Spleen (tissue), 11 donors: ENCODE data around the gene OLA1. TPM values are rescaled to one million over a fixed set of nuclear protein-coding genes. Genes with fewer than 3 reads are reported as not detected.
A peak's percentile ranks its signal among the peaks of the same experiment; 100 is the strongest.

Experiments used
- DNase-seq: peaks from one replicate; pipeline ENCODE4 v3.0.0-alpha.2; 2020
- H3K27ac ChIP-seq, 8 donors: fragments of 200-600 bp; sonication (generic) in 7 of 8; 1 replicate in 4 of 8; 2 replicates in 4 of 8; pipeline versions ENCODE4 v1.5.0 to v1.8.0; 2016 to 2021; ENCODE audit warnings: inconsistent platforms in 4 of 8, mild to moderate bottlenecking in 4 of 8, moderate library complexity in 1 of 8
- H3K27me3 ChIP-seq, 7 donors: fragments of 200-600 bp; sonication (generic) in 6 of 7; replicated peaks in 1 of 7; 1 replicate in 4 of 7; 2 replicates in 3 of 7; pipeline versions ENCODE4 v1.5.0 to v1.8.0; 2016 to 2021; ENCODE audit warnings: inconsistent platforms in 3 of 7, mild to moderate bottlenecking in 1 of 7
- H3K36me3 ChIP-seq, 6 donors: fragments of 200-600 bp; sonication (generic) in 5 of 6; 1 replicate in 4 of 6; 2 replicates in 2 of 6; pipeline versions ENCODE4 v1.5.0 to v1.8.0; 2016 to 2021; ENCODE audit warnings: inconsistent platforms in 2 of 6
- H3K4me1 ChIP-seq, 6 donors: fragments of 200-600 bp; sonication (generic) in 5 of 6; 1 replicate in 3 of 6; 2 replicates in 3 of 6; pipeline versions ENCODE4 v1.5.0 to v1.8.0; 2016 to 2021; ENCODE audit warnings: inconsistent platforms in 3 of 6
- H3K4me3 ChIP-seq, 8 donors: fragments of 200-600 bp; sonication (generic) in 7 of 8; 1 replicate in 4 of 8; 2 replicates in 4 of 8; pipeline versions ENCODE4 v1.5.0 to v1.8.0; 2016 to 2021; ENCODE audit warnings: inconsistent platforms in 4 of 8, mild to moderate bottlenecking in 4 of 8, moderate library complexity in 2 of 8
- H3K9me3 ChIP-seq, 8 donors: fragments of 200-600 bp; sonication (generic) in 7 of 8; 1 replicate in 4 of 8; 2 replicates in 4 of 8; pipeline versions ENCODE4 v1.5.0 to v1.8.0; 2016 to 2021; ENCODE audit warnings: inconsistent platforms in 4 of 8
- CTCF ChIP-seq, 11 experiments: fragments of 200-600 bp in 7 of 11; fragments of 450-650 bp in 4 of 11; sonication (generic) in 4 of 11; IDR thresholded peaks in 8 of 11; conservative IDR thresholded peaks in 3 of 11; 1 replicate in 7 of 11; 2 replicates in 4 of 11; pipeline versions ENCODE4 v1.4.0 to v1.8.0; 2016 to 2021; ENCODE audit warnings: antibody characterized with exemption in 11 of 11, inconsistent platforms in 4 of 11, mild to moderate bottlenecking in 1 of 11
- POLR2AphosphoS5 ChIP-seq, 3 donors: sonication (generic); formaldehyde crosslinking; IDR thresholded peaks; one replicate each; pipeline ENCODE4 v1.5.1; 2017; ENCODE audit warnings: antibody characterized with exemption in 3 of 3
- WGBS, 5 donors: extraction: QIAGEN DNeasy Blood & Tissue Kit in 3 of 5; methylation state at CpG; one replicate each; pipeline versions ENCODE4 v1.1.5 to v1.1.7; 2013 to 2018; 5-methylcytosine and 5-hydroxymethylcytosine counted together
- intact Hi-C: fragments of 100-400 bp; cut with DNase I; formaldehyde crosslinking; loops from one replicate; pipeline ENCODE4 v1.15.0; 2023; ENCODE audit warnings: low total_unique reads
- polyA plus RNA-seq, 3 donors: library from polyadenylated mRNA; stranded (reverse); fragments of 200-250 nt; gene quantifications; one replicate each; pipeline ENCODE4 v1.2.1, GENCODE V29; 2013
- small RNA-seq, 4 donors: library from RNA; depleted of rRNA; stranded (forward); fragments of <200 nt; gene quantifications; one replicate each; pipeline ENCODE3, GENCODE V24; 2016
- total RNA-seq, 7 donors: library from RNA; depleted of rRNA in 3 of 7; stranded (reverse); fragments of >200 nt in 3 of 7; fragmentation: NEBNext Ultra II Directional in 4 of 7; extraction: Animal tissue kit (Norgen Biotek cat#: 25700) in 4 of 7; gene quantifications; one replicate each; pipeline versions ENCODE4 v1.1.0 to v1.2.1, GENCODE V29; 2016 to 2021
- donor health status: healthy with polysubstance abuse.
- donor health status: DM: no; HTN: no; CAD: no; lungs with moderate emphysema.
- donor health status: DM: no; HTN: no; CAD: no.
- donor health status: Bipolar disorder and iron deficiency.
- donor health status: healthy.
- donor health status: DM: no; HTN: no; CAD: no.
- donor health status: DM: yes; HTN: yes; CAD: no.

The OLA1 gene
- total and polyA plus RNA-seq, 10 donors: 35.0 to 66.0 (median 42.0) TPM

- H3K27ac ChIP-seq: peak overlapping the region; percentile 19 to 95 (median 87)
- H3K4me1 ChIP-seq: peaks cover 0 to 77% (median 28%) of the 10 kb centered on the region in 6 donors
- no peaks in the 10 kb centered on the region for H3K9me3 ChIP-seq
- H3K4me3 ChIP-seq: peak overlapping the region in 1 of 8 donors; percentile 50
- no peaks in the 10 kb centered on the region for H3K36me3 ChIP-seq
- intact Hi-C loops: no loop called here
- WGBS, 5 donors: 50 to 72% (median 57%) methylated on average over 18 of the region's 18 CpGs
- DNase-seq: peak; percentile 86
- no peak for TF ChIP-seq CTCF (IDR thresholded peaks at IDR 0.05 in 8 of 11, conservative IDR thresholded peaks at IDR 0.05 in 3 of 11)
- peak; percentile 37 to 53 (median 44) for TF ChIP-seq POLR2AphosphoS5 (IDR thresholded peaks at IDR 0.05)
- H3K27me3 ChIP-seq: no peaks in the 10 kb centered on the region
Measured at GRCh38 chr2:174023591-174024523, 224.5 kb downstream of the OLA1 start.

Small RNA genes lying within 50 kb of the gene (small RNA-seq; reads per million reads assigned to genes)
- 0 reads per million in 4 donors for gene RF00019

Other genes starting within 250 kb of the OLA1 start
- not detected for gene SP9, start 86.4 kb upstream of the OLA1 start, total RNA-seq
- gene SP9, start 86.4 kb upstream of the OLA1 start, polyA plus RNA-seq: not detected
- gene SCRN3, start 147.2 kb upstream of the OLA1 start, total RNA-seq: 10 to 100 TPM; 14.6 to 24.9 (median 22.5) TPM
- 10 to 100 TPM in 2 of 3 donors, 1 to 10 TPM in 1; 8.4 to 12.3 (median 10.1) TPM for gene SCRN3, start 147.2 kb upstream of the OLA1 start, polyA plus RNA-seq
- gene GPR155, start 238.5 kb upstream of the OLA1 start, total RNA-seq: 10 to 100 TPM in 6 of 7 donors, 1 to 10 TPM in 1; 9.5 to 15.5 (median 11.6) TPM
- 1 to 10 TPM in 1 of 3 donors, under 1 TPM in 2; 0.80 to 1.4 (median 1.00) TPM for gene GPR155, start 238.5 kb upstream of the OLA1 start, polyA plus RNA-seq